ENCODE measurements around the gene BIN1.
A peak's percentile ranks its signal among the peaks of the same experiment; 100 is the strongest.

BIN1 gene

GRCh38 chr2:127090281-127091120 is 16.5 kb downstream of the BIN1 start:
- DNase-seq: no peak

DNA sequence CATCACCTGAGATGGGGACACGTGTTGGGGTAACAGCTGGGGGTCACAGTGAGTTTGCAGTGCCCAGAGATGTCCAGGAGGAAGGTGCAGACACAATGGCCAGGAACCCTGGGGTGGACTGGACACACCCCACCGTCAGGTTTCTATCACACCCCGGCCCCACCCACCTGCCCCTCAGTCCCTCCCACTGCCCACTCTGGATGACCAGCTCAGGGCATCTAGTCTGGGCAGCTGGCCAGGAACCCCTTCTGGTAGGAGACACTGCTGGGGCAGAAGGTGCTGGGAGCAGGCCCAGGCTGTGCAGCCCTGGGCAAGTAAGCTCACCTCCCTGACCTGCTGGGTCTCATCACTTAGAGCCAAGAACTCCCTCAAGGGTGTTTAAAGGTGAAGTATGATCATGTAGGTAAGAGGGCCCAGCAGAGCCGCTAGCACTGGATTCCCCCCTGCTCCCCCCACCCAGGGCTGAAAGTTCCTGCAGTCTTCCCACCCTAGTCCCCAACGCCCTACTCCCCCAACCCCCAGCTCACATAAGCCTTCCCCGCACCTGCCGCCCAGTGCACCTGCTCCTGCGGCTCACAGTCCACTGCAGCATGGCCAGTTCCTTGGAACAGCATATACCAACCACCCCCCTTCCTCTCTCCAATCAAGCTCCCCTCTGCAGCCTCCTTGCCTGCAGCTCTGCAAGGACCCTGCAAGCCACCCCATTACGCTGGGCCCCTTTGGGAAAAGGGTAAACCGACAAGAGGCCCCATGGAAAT is 17.3 kb downstream of the BIN1 start:
- DNase-seq: no peak

DNA sequence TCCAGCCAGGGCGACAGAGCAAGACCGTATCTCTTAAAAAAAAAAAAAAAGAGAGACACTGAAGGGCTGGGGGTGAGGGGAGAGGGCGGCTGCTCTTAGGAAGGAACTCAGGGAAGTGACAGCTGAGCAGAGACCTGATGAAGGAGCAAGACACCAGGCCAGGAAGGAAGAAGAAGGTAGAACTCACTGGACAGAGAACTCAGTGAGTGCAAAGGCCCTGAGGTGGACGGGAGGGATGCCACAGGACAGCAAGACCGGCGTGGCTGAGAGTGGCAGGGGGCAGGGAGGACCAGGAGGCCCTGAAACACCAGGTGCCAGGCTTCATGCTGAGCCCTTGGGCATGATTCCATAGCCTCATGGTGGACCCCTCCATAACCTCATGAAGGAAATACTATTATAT is 18.2 kb downstream of the BIN1 start:
- no peak for DNase-seq

GRCh38 chr2:127087791-127088495 is 19.0 kb downstream of the BIN1 start:
- DNase-seq: no peak

DNA sequence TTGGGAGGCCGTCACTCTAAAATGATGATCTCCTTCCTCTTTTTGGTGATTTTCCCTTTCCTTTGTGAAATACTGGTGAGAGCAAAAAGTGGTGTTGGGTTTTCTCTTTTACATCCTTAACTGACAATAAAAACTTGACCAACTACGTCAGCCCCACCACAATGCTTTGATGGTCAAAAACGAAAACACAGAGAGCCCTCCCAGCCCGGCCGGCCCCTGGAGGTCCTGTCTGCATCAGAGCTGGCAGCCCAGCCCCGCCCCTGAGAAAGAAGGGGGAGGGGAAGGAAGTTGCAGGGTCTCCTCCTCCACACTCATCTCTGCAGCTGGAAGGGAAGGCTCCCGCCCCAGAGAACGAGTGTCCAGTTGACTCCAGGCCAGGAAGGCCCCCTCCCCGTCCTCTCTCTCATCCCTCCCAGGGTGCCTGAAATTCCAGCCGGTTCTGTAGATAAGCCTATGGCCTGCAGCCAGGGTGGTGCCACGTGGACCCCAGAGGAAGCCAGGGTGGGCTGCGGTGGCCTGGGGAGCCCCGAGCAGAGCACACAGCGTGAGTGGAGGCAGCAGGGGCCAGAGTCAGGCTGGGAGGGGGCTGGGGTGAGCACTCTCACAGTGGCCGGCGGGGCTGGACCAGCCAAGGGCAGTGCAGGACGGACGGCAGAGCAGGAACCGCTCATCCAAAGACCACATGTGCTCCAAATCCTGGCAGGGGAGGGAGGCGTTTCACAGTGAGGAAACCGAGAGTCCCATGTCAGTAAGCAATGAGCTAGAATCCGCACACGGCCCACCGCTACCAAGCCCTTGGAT is 19.8 kb downstream of the BIN1 start:
- peak; percentile 81 to 88 (median 84) for DNase-seq

DNA sequence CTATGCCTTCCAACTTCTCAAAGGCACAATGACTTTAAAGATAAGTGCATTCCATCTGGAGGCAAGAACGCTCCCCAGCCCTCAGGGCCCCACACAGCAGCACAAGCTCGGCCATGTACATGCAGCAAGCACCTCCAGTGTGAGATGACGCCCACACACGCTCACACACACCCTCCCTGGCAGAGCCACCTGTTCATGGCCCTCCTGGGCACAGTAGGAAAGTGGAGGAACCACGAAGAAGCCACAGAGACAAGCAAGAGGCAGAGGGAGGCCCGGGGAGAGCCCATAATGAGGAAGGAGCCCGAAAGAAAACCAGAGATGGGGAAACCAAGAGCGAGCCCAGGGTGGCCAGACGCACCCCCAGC is 21.7 kb downstream of the BIN1 start:
- peak; percentile 51 to 68 (median 58) for DNase-seq

DNA sequence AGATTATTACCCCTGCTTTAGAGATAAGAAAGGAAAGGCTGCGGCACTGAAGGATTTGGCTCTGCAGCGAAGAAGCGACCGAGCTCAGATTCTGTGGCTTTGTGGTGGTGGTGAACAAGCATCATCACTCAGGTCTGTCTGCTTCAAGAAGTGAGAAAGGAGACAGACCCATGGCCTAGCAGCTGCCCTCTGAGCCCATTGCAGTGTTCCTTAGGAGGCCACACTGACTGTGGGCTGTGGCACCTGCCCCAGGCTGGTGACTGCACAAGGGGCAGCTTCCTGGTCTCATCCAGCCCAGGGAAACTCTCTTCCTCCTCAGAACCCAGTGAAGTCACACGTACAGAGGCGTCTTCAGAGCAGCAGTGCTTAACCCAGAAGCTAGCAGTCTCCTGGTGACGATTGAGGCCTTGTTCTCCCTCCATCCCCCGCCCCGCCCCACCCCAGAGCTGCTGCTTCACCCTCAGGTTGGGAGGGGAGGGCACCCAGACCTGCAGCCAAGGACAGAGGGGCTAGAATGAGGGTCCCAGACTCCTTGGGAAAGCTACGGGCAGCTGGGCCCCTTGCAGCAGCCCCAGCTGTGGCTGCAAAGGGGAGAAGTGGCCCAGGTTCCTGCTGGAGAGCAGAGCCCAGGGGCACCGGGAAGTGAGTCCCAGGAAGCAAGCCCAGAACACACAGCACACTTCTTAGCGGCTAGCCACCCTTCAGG is 22.2 kb downstream of the BIN1 start:
- peak; percentile 65 to 83 (median 75) for DNase-seq

DNA sequence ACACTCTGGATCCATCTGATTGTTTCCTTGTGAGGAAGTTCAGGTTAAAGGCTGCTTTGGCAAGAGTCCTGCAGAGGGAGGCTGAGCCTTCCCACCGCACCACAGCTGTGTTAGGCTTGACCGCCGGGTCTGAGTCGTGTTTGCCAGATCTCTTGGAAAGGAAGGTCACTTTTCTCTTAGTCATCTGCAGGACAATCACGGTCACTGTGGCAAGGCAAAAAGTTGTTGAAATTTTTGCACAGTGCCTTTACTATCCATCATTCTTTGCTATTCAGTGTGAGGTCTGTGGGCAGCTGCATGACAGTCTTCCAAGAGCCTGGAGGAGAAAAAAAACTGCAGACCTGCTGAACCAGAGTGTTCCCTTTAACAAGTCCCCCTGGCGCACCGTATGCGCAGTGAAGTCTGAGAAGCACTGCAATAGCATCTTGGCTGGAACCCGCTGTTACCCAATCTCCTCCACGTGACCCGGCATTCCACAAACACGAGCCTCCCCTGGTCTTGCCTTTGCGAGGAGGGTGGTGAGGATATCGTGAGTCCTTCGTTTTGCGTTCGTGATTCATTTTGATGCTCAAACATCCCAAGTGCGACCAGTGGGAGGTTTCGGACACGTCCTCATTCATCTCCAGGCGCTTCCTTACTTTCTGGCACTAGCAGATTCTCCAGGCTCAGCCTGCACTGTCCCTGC is 23.0 kb downstream of the BIN1 start:
- DNase-seq: peak; percentile 70 to 87 (median 78)

GRCh38 chr2:127082974-127083373 is 24.0 kb downstream of the BIN1 start:
- peak; percentile 44 to 70 (median 68) for DNase-seq

GRCh38 chr2:127081826-127082633 is 24.9 kb downstream of the BIN1 start:
- peak; percentile 65 to 83 (median 76) for DNase-seq

- DNase-seq: peak; percentile 91 to 97 (median 94)
Observed at GRCh38 chr2:127080938-127081755, 25.8 kb downstream of the BIN1 start.

- no peak for DNase-seq
Observed at GRCh38 chr2:127080226-127080937, 26.6 kb downstream of the BIN1 start.

DNA sequence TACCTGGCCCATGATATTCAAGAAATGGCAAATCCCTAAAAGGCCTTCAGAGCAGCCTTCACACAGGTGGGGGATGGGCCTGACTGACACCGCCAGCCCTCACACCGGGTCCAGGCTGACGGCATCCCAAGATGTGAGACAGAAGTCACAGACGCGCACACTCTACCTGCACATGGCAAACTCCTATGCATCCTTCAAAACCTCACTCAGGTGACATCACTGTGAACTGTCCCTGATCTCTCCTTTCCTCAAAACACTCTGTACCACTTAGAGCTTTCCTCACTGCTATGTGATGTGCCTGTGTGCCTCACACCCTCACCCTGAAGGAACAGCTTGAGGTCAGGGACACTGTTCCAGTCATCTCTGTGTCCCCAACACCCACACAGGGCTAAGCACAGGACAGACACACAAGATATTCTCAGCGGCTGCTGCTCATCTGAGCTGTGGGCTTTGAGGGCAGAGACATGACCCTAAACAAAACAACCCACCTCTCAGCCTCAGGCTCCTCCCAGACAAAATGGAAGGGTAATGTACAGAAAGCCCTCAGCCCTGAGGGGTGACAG is 27.5 kb downstream of the BIN1 start:
- peak; percentile 45 to 71 (median 52) for DNase-seq

DNA sequence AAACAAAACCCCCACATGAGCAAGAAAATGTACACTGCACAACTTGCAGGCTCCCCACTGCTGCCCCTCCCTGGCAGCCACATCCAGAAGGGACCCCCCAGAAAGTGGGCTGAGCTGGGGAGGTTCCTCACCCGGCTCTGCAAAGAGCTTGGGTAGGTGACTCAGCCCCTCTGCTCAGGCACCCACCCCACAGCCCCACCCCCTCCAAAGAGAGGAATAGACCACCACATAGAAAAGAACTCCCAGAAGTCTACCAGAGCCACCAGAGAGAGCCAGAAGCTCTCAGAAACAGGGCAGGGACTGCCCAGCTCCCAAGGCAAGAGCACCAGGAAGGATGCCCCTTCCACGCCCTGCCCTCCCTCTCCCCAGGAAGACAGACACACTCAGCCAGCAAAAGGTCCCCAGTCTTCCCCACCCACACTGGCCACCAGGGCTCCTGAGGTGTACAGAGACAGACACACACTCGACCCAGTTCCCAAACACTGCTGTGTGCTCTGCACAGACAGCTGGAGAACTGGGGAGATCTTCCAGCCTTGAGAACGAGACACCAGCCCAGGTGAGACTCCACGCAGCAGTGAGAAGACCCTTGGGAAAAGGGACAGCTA is 28.2 kb downstream of the BIN1 start:
- DNase-seq: no peak

GRCh38 chr2:127078028-127078427 is 28.9 kb downstream of the BIN1 start:
- DNase-seq: no peak

DNA sequence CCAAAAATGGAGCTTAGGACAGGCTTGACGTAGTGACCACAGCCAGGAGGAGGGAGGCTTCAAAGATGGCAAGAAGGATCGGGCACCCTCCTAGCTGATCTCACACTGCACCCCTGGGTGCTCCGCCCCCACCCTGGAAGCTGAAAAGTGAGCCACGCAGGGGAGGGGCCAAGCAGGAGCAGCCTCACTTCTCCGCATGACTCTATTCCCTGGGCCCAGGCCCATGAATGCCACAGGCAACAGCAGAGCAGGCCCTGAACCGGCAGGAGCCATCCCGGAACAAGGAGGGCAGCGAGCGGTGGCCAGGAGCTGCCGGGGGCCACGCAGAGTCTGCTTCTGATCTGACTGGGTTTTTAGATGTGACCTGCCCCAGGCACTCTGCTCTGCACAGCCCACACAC is 30.0 kb downstream of the BIN1 start:
- no peak for DNase-seq

GRCh38 chr2:127076290-127076689 is 30.7 kb downstream of the BIN1 start:
- no peak for DNase-seq

DNA sequence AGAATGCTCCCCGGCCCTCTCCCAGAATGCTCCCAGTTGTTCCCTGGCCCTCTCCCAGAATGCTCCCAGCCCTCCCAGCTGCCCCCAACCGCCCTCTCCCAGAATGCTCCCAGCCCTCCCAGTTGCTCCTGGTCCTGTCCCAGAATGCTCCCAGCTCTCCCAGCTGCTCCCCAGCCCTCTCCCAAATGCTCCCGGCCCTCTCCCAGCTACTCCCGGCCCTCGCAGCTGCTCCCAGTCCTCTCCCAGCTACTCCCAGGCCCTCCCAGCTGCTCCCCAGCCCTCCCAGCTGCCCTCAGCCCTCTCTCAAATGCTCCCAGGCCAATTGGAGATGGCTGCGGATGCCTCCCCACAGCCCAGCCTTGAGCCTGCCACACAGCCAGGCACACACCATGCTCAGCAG is 31.1 kb downstream of the BIN1 start:
- DNase-seq: no peak
